Upper lobe of left lung (tissue), 6 donors: ENCODE results near the gene PRTFDC1. TPM values are rescaled to one million over a fixed set of nuclear protein-coding genes. Genes with fewer than 3 reads are reported as not detected.

ENCODE experiments used
- ATAC-seq, 2 donors: fragments of 200-7000 bp; cut with Tn5 transposase; one replicate each; pipeline ENCODE4 v1.9.1; 2022; ENCODE audit warnings: mild to moderate bottlenecking in 2 of 2, moderate library complexity in 2 of 2; ENCODE audit not compliant: low FRiP score in 2 of 2
- DNase-seq, 2 donors: peaks; one replicate each; pipeline ENCODE4 v3.0.0-alpha.2; 2019 to 2020
- H3K27ac ChIP-seq, 4 donors: fragments of 200-600 bp; sonication (generic); one replicate each; pipeline ENCODE4 v1.5.1; 2016 to 2019
- H3K27me3 ChIP-seq, 4 donors: fragments of 200-600 bp; sonication (generic); one replicate each; pipeline ENCODE4 v1.5.1; 2017 to 2019
- H3K36me3 ChIP-seq, 4 donors: fragments of 200-600 bp; sonication (generic); one replicate each; pipeline ENCODE4 v1.5.1; 2016 to 2019
- H3K4me1 ChIP-seq, 4 donors: fragments of 200-600 bp; sonication (generic); one replicate each; pipeline ENCODE4 v1.5.1; 2018 to 2019
- H3K4me3 ChIP-seq, 4 donors: fragments of 200-600 bp; sonication (generic); one replicate each; pipeline ENCODE4 v1.5.1; 2017 to 2019; ENCODE audit warnings: mild to moderate bottlenecking in 2 of 4, moderate library complexity in 1 of 4
- H3K9me3 ChIP-seq, 4 donors: fragments of 200-600 bp; sonication (generic); one replicate each; pipeline ENCODE4 v1.5.1; 2018 to 2019
- EP300 ChIP-seq, 4 donors: sonication (generic); formaldehyde crosslinking; IDR thresholded peaks; one replicate each; pipeline ENCODE4 v1.5.1; 2017; ENCODE audit warnings: antibody characterized with exemption in 4 of 4, control low read depth in 2 of 4
- POLR2A ChIP-seq, 4 donors: fragments of 450-650 bp; IDR thresholded peaks; one replicate each; pipeline ENCODE4 v1.5.1; 2016 to 2017; ENCODE audit warnings: antibody characterized with exemption in 4 of 4, mild to moderate bottlenecking in 2 of 4
- POLR2AphosphoS5 ChIP-seq, 2 donors: sonication (generic); formaldehyde crosslinking; IDR thresholded peaks; one replicate each; pipeline ENCODE4 v1.5.1; 2017; ENCODE audit warnings: antibody characterized with exemption in 2 of 2
- WGBS, 2 donors: methylation state at CpG; one replicate each; pipeline ENCODE4 v1.1.5; 2017 to 2018; 5-methylcytosine and 5-hydroxymethylcytosine counted together
- total RNA-seq, 6 donors: library from RNA; depleted of rRNA in 4 of 6; stranded (reverse); fragments of >200 nt in 4 of 6; gene quantifications; one replicate each; pipeline versions ENCODE4 v1.1.0 to v1.2.1, GENCODE V29; 2016 to 2021
- TF ChIP-seq, protein P1 (sequence below), 6 experiments: fragments of 450-650 bp in 4 of 6; fragments of 200-600 bp in 2 of 6; sonication (generic) in 2 of 6; IDR thresholded peaks; one replicate each; pipeline ENCODE4 v1.5.1; 2016 to 2019; ENCODE audit warnings: antibody characterized with exemption in 6 of 6
- donor health status: DM: no; HTN: no; CAD: no; lungs with moderate emphysema.
- donor health status: DM: no; HTN: yes; CAD: no; lungs with severe emphysema.

Gene PRTFDC1
- total RNA-seq, 6 donors from 2014 or later, result 0.91 to 3.9 (median 2.3) TPM

GRCh38 chr10:24871011-24871935, 81.1 kb downstream of the PRTFDC1 start:
- no peaks in the 10 kb centered on the region for H3K9me3 ChIP-seq
- H3K4me3 ChIP-seq, result no peak overlapping the region
- no peaks in the 10 kb centered on the region for H3K27me3 ChIP-seq
- no peak overlapping the region for H3K27ac ChIP-seq
- whole genome bisulfite sequencing, 2 donors, result 73 to 75% methylated on average over 13 of the region's 13 CpGs
- DNase-seq (no peak), ATAC-seq (peak in 1 of 2 donors; percentile 18)
- no peaks in the 10 kb centered on the region for H3K36me3 ChIP-seq
- peaks cover 0 to 7% (median 2%) of the 10 kb centered on the region in 4 donors for H3K4me1 ChIP-seq
- TF ChIP-seq EP300 (IDR thresholded peaks at IDR 0.05) (no peak), POLR2A (IDR thresholded peaks at IDR 0.05) (no peak), POLR2AphosphoS5 (IDR thresholded peaks at IDR 0.05) (no peak)
- TF ChIP-seq, protein P1, sequence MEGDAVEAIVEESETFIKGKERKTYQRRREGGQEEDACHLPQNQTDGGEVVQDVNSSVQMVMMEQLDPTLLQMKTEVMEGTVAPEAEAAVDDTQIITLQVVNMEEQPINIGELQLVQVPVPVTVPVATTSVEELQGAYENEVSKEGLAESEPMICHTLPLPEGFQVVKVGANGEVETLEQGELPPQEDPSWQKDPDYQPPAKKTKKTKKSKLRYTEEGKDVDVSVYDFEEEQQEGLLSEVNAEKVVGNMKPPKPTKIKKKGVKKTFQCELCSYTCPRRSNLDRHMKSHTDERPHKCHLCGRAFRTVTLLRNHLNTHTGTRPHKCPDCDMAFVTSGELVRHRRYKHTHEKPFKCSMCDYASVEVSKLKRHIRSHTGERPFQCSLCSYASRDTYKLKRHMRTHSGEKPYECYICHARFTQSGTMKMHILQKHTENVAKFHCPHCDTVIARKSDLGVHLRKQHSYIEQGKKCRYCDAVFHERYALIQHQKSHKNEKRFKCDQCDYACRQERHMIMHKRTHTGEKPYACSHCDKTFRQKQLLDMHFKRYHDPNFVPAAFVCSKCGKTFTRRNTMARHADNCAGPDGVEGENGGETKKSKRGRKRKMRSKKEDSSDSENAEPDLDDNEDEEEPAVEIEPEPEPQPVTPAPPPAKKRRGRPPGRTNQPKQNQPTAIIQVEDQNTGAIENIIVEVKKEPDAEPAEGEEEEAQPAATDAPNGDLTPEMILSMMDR (IDR thresholded peaks at IDR 0.05), result no peak

DNA sequence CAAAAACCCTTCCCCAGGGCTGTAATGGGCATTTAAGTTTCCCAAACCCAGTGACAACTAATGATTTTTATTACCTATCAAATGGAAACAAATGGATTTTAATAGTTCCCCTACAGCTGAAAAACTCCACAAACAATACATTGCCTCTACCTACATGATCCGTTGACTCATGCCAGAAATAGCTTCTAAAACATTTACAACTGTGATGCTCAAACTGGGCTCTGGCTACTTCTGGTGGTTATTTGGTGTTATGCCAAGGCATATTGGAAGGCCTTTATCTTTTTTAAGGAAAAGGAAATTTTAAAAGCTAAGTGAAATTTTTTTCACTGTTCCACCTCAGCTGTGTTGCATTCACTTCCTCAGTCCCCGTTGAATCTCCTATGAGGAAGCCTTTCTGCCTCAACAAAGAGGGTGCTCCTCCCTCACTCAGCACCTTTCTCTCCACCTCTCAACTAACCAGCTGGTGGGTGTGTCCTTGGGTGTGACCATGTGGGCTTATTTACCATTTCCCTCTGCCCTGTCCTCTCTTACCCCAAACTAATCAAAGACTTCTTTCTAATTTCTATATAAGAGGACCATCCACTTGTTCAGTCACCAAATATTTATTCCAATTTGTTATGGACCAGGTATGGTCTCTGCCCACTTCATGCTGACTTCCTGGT, 82.9 kb downstream of the PRTFDC1 start:
- Histone ChIP-seq H3K4me1 (peaks cover 0 to 7% (median 2%) of the 10 kb centered on the region in 4 donors), H3K9me3 (no peaks in the 10 kb centered on the region), H3K27me3 (no peaks in the 10 kb centered on the region), H3K4me3 (no peak overlapping the region), H3K27ac (no peak overlapping the region), H3K36me3 (no peaks in the 10 kb centered on the region)
- ATAC-seq (no peak), DNase-seq (no peak)
- TF ChIP-seq POLR2AphosphoS5 (IDR thresholded peaks at IDR 0.05) (no peak), EP300 (IDR thresholded peaks at IDR 0.05) (no peak), POLR2A (IDR thresholded peaks at IDR 0.05) (no peak)
- TF ChIP-seq, protein P1 (IDR thresholded peaks at IDR 0.05), result no peak
- 55 to 61% methylated on average over 2 of the region's 2 CpGs for WGBS, 2 donors

DNA sequence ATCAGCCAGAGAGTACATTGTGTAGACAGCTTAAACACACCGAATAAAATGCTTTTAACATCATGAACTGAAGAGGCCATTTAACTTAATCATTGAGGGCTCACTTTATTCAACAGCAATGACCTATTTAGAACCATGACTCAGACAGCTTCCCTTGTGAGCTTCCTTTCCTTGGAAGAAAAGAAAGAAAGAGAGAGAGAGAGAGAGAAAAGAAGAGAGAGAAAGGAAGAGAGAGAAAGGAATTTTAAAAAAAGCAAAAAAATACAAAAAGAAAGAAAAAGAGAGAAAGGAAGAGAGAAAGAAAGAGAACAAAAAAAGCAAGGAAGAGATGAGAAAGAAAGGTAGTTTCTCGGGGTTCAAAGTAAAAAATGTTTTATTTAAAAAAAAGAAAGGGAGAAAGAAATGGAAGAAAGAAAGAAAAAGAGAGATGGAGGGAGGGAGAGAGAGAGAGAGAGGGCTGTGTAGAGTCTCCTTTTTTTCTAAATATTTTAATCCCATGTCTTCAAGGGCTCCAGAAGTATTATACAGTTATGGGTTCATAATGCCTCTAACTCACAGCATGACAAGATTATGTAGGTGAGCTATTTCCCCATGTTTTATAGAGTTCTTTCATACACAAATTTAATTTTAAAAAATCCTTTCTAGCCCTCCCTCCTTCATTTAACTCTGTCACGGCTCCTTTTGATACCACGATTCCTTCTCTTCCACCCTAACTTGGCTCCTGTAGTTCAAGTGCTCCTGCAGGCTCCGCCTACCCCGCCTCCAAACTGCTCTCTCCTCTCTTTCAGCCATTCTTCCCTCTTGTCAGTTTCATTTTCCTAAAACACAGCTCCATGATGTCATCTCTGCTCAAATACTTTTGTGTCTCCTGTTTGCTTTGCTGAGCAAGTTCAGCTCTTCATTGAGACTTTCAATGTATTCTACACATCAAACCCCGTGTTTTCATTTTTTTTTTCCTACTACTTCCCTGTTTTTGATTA, 85.5 kb downstream of the PRTFDC1 start:
- Histone ChIP-seq H3K4me1 (peaks cover 0 to 3% (median 0%) of the 10 kb centered on the region in 4 donors), H3K27ac (no peak overlapping the region), H3K27me3 (no peaks in the 10 kb centered on the region), H3K9me3 (no peaks in the 10 kb centered on the region), H3K36me3 (no peaks in the 10 kb centered on the region), H3K4me3 (peak overlapping the region in 2 of 4 donors; percentile 5 to 31)
- peak in 1 of 2 donors; percentile 93 for ATAC-seq
- DNase-seq, result peak in 1 of 2 donors; percentile 56
- TF ChIP-seq, protein P1 (IDR thresholded peaks at IDR 0.05), result no peak
- TF ChIP-seq EP300 (IDR thresholded peaks at IDR 0.05) (no peak), POLR2A (IDR thresholded peaks at IDR 0.05) (no peak), POLR2AphosphoS5 (IDR thresholded peaks at IDR 0.05) (no peak)
- 48 to 52% methylated on average over 7 of the region's 7 CpGs for WGBS, 2 donors

DNA sequence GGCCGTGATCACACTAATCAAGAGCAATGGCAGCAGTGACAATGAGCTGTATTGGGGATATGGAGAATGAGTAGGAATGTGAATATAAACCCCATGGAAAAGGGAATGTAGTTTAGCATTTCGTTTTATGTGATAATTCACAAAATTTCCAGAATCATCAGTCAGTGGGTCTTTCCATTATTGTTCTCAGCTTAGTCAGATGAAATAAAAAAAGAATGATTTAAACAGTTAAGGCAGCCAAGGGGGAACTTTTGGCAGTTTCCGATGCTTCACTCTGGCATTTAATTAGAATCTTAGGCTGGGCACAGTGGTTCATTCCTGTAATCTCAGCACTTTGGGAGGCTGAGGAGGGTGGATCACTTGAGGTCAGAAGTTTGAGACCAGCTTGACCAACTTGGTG, 86.6 kb downstream of the PRTFDC1 start:
- Histone ChIP-seq H3K4me1 (no peaks in the 10 kb centered on the region), H3K9me3 (no peaks in the 10 kb centered on the region), H3K27ac (no peak overlapping the region), H3K4me3 (no peak overlapping the region), H3K27me3 (no peaks in the 10 kb centered on the region), H3K36me3 (no peaks in the 10 kb centered on the region)
- ATAC-seq, result no peak
- 84 to 92% methylated on average over 3 of the region's 3 CpGs for whole genome bisulfite sequencing, 2 donors
- no peak for TF ChIP-seq POLR2AphosphoS5 (IDR thresholded peaks at IDR 0.05)
- TF ChIP-seq POLR2A (IDR thresholded peaks at IDR 0.05), result no peak
- TF ChIP-seq EP300 (IDR thresholded peaks at IDR 0.05), result no peak
- TF ChIP-seq, protein P1 (IDR thresholded peaks at IDR 0.05), result no peak
- DNase-seq, result no peak
